SU-DHL-6 (cell line): Measurements from ENCODE around the gene CEP104.

Source experiments
- H2AFZ ChIP-seq: fragments of 200-600 bp; sonication (generic); 2 replicates; pipeline ENCODE4 v1.6.1; 2014; ENCODE audit warnings: low read depth, mild to moderate bottlenecking, moderate library complexity, mixed read lengths, antibody characterized with exemption, low read length; ENCODE audit not compliant: severe bottlenecking
- H3F3A ChIP-seq: fragments of 200-600 bp; shearing (Covaris generic); 2 replicates; pipeline ENCODE4 v1.6.0; 2016; ENCODE audit warnings: antibody characterized with exemption, mild to moderate bottlenecking; ENCODE audit not compliant: insufficient read depth
- H3K27ac ChIP-seq: fragments of 200-600 bp; sonication (generic); 2 replicates; pipeline ENCODE4 v1.5.1; 2016; ENCODE audit warnings: low read depth, mild to moderate bottlenecking, low read length, moderate library complexity, mixed read lengths
- H3K27me3 ChIP-seq: fragments of 200-600 bp; sonication (generic), shearing (Covaris generic); 2 replicates; pipeline ENCODE4 v1.6.0; 2014; ENCODE audit warnings: mild to moderate bottlenecking, low read length
- H3K36me3 ChIP-seq: fragments of 200-600 bp; sonication (generic); 2 replicates; pipeline ENCODE4 v1.6.1; 2014; ENCODE audit warnings: mild to moderate bottlenecking, low read length, mixed read lengths
- H3K4me2 ChIP-seq: fragments of 300-600, 200-600 bp; shearing (Covaris generic), sonication (generic); 2 replicates; pipeline ENCODE4 v1.6.0; 2014; ENCODE audit warnings: low read length, low read depth, mild to moderate bottlenecking; ENCODE audit not compliant: poor library complexity, severe bottlenecking
- H3K4me3 ChIP-seq: fragments of 200-600 bp; sonication (generic); 2 replicates; pipeline ENCODE4 v1.5.1; 2014; ENCODE audit warnings: antibody characterized with exemption, low read length, mild to moderate bottlenecking, mixed read lengths; ENCODE audit not compliant: insufficient read depth, poor library complexity, severe bottlenecking
- H3K79me2 ChIP-seq: fragments of 200-600 bp; sonication (generic); 2 replicates; pipeline ENCODE4 v1.6.1; 2014; ENCODE audit warnings: mild to moderate bottlenecking, low read length, moderate library complexity; ENCODE audit not compliant: insufficient read depth
- H3K9ac ChIP-seq: fragments of 200-600 bp; sonication (generic); 2 replicates; pipeline ENCODE4 v1.7.0; 2014; ENCODE audit warnings: mild to moderate bottlenecking, low read length
- H3K9me2 ChIP-seq: fragments of 200-600 bp; sonication (generic); replicated peaks from 2 replicates; pipeline ENCODE4 v1.6.1; 2014; ENCODE audit warnings: low read length; ENCODE audit not compliant: insufficient read depth
- H3K9me3 ChIP-seq: fragments of 200-600 bp; sonication (generic); 2 replicates; pipeline ENCODE4 v1.6.1; 2014; ENCODE audit warnings: low read length, mixed read lengths; ENCODE audit not compliant: insufficient read depth
- H4K20me1 ChIP-seq: fragments of 200-600 bp; sonication (generic); 2 replicates; pipeline ENCODE4 v1.6.1; 2014; ENCODE audit warnings: low read depth, mild to moderate bottlenecking, antibody characterized with exemption, low read length, moderate library complexity, mixed read lengths
- CTCF ChIP-seq: fragments of 200-600 bp; sonication (generic); IDR thresholded peaks from one replicate; pipeline ENCODE4 v1.5.1; 2017; ENCODE audit warnings: antibody characterized with exemption, mild to moderate bottlenecking, low read length, moderate library complexity; ENCODE audit not compliant: insufficient read depth, poor library complexity, severe bottlenecking
- EZH2phosphoT487 ChIP-seq: fragments of 200-600 bp; sonication (generic), shearing (Covaris generic); conservative IDR thresholded peaks from 2 replicates; pipeline ENCODE4 v1.6.1; 2018; ENCODE audit warnings: mild to moderate bottlenecking, antibody characterized with exemption, low read length, moderate library complexity, mixed read lengths

CEP104 gene

GRCh38 chr1:3903141-3904005 lies 46.4 kb upstream of the CEP104 start:
- Histone ChIP-seq H3F3A (peaks cover 18% of the 10 kb centered on the region; the same call in 1 of the 2 replicates), H3K79me2 (peaks cover 16% of the 10 kb centered on the region), H2AFZ (no peak overlapping the region), H3K4me3 (no peak overlapping the region), H3K27me3 (no peaks in the 10 kb centered on the region), H4K20me1 (no peaks in the 10 kb centered on the region), H3K36me3 (no peaks in the 10 kb centered on the region), H3K9me2 (no peaks in the 10 kb centered on the region), H3K9ac (0 out of 2 replicates have a peak overlapping the region, but pooled peaks have one; percentile 23), H3K4me2 (peak overlapping the region; percentile 31), H3K9me3 (no peaks in the 10 kb centered on the region), H3K27ac (peak overlapping the region; percentile 81)
- TF ChIP-seq CTCF (no peak), EZH2phosphoT487 (no peak)

- H3K9me2 ChIP-seq: no peaks in the 10 kb centered on the region
- no peak overlapping the region for H2AFZ ChIP-seq
- no peak overlapping the region for H3K4me3 ChIP-seq
- no peaks in the 10 kb centered on the region for H3K36me3 ChIP-seq
- peak overlapping the region; percentile 81 for H3K27ac ChIP-seq
- H3K9me3 ChIP-seq: no peaks in the 10 kb centered on the region
- H3F3A ChIP-seq: peaks cover 19% of the 10 kb centered on the region; the same call in 1 of the 2 replicates
- H4K20me1 ChIP-seq: no peaks in the 10 kb centered on the region
- H3K4me2 ChIP-seq: peak overlapping the region; percentile 31
- H3K9ac ChIP-seq: peak overlapping the region; percentile 23; the same call in 1 of the 2 replicates
- H3K79me2 ChIP-seq: peaks cover 22% of the 10 kb centered on the region
- no peaks in the 10 kb centered on the region for H3K27me3 ChIP-seq
- TF ChIP-seq CTCF (no peak), EZH2phosphoT487 (no peak)
Measured at GRCh38 chr1:3902571-3903091, 45.6 kb upstream of the CEP104 start.

- Histone ChIP-seq H3K4me2 (peak overlapping the region; percentile 31), H3K4me3 (no peak overlapping the region), H3K9me3 (no peaks in the 10 kb centered on the region), H3K36me3 (no peaks in the 10 kb centered on the region), H3K9ac (peak overlapping the region; percentile 23; the same call in 1 of the 2 replicates), H4K20me1 (no peaks in the 10 kb centered on the region), H3K27ac (peak overlapping the region; percentile 81), H3K9me2 (no peaks in the 10 kb centered on the region), H3K79me2 (peaks cover 25% of the 10 kb centered on the region), H2AFZ (no peak overlapping the region), H3F3A (peaks cover 19% of the 10 kb centered on the region; the same call in 1 of the 2 replicates), H3K27me3 (no peaks in the 10 kb centered on the region)
- TF ChIP-seq EZH2phosphoT487: no peak
- no peak for TF ChIP-seq CTCF
Measured at GRCh38 chr1:3902111-3902511, 45.1 kb upstream of the CEP104 start.
